ENCODE results near the gene ZNF48.

The ZNF48 gene

DNA sequence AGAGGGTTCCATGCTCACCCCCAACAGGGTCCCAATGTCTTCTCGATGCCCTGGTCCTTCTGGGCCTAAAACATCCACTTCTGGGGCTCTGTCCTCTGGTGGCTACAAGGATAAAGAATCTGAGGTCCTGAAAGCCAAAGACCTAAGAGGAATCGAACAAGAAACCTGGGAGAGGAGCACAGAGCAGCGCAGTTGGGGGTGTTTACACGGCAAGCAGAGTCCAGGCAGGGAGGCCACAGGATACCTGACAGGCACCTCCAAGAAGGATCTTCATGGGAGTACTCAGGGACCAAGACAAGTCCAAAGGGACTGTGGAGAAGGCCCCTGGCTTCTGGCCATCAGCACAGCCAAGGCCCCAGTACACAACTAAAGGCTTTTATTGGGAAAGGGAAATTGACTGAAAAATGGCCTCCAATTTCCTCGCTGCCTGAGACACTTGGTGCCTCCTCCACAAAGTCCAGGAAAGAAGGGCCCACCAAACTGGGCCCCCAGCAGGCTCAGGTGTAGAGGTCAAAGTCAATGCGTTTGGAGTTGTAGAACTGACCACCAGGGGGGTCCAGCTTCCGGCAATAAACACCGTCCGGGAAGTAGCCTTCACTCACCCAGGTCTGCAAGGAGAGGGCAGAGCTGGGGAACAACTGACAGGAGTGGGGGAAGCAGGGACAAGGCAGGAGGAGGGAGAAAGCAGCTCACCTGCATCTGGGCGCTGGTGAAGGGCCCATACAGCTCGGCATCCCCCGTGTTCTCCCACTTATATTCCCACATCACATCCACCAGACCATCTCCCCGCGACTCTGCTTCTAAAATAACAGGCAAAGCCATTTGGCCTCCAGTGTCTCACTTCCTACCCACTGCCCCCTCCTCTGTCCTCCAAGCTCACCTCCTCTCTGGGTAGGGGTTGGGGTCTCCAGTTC, 42.5 kb upstream of the ZNF48 start:
- DNase-seq (ENCODE audit: low spot score), result no peak
- no peak overlapping the region for H2AFZ ChIP-seq (ENCODE audit: low read length)
- no peak overlapping the region for H2BK120ac ChIP-seq (ENCODE audit: low read depth, low read length)
- H3K9me3 ChIP-seq (replicated peaks in 1 of 2; ENCODE audit: control insufficient read depth in 2 of 2, insufficient read depth in 1 of 2, low read depth in 1 of 2, low read length in 2 of 2), result no peaks in the 10 kb centered on the region
- H3K4me3 ChIP-seq (ENCODE audit: low read length in 2 of 2), result no peak overlapping the region
- no peak overlapping the region for H4K91ac ChIP-seq (ENCODE audit: low read depth, low read length, poor library complexity)
- no peak overlapping the region for H2BK5ac ChIP-seq (ENCODE audit: low read length)
- no peak overlapping the region for H3K27ac ChIP-seq (replicated peaks; ENCODE audit: low read length)
- no CpG with 5 or more reads among the region's 14 CpGs for WGBS, 2 donors (ENCODE audit: extremely low coverage in 2 of 2, insufficient read length in 2 of 2, insufficient replicate concordance in 1 of 2)
- no peak overlapping the region for H2BK12ac ChIP-seq (ENCODE audit: low read length)
- no peak overlapping the region for H2BK15ac ChIP-seq (ENCODE audit: low read length)
- no peak overlapping the region for H3K18ac ChIP-seq (ENCODE audit: low read length)
- H2AK5ac ChIP-seq (ENCODE audit: low read depth, low read length), result no peak overlapping the region
- no peak overlapping the region for H3K4ac ChIP-seq (ENCODE audit: low read length)
- peaks cover 14% of the 10 kb centered on the region for H3K79me1 ChIP-seq (ENCODE audit: low read depth, low read length)
- no peak overlapping the region for H4K8ac ChIP-seq (ENCODE audit: low read depth, low read length)
- H3K36me3 ChIP-seq (replicated peaks in 1 of 2; ENCODE audit: control insufficient read depth in 2 of 2, insufficient read depth in 2 of 2, low read length in 2 of 2), result peaks cover 39 to 53% of the 10 kb centered on the region in 2 donors
- H3K23ac ChIP-seq (ENCODE audit: low read depth, low read length, poor library complexity), result peak overlapping the region; percentile 47
- no peak overlapping the region for H3K9ac ChIP-seq (ENCODE audit: low read depth, low read length, poor library complexity)
- H3K14ac ChIP-seq (ENCODE audit: low read length), result no peak overlapping the region
- peaks cover 8 to 10% of the 10 kb centered on the region in 2 donors for H3K4me1 ChIP-seq (ENCODE audit: control insufficient read depth in 2 of 2, insufficient read depth in 1 of 2, low read depth in 1 of 2, low read length in 2 of 2)
- H3K27me3 ChIP-seq (ENCODE audit: control insufficient read depth in 3 of 3, insufficient read depth in 3 of 3, low read depth in 1 of 3, low read length in 3 of 3), result no peaks in the 10 kb centered on the region
- H3K4me2 ChIP-seq (ENCODE audit: insufficient read depth, low read length, poor library complexity, severe bottlenecking), result no peak overlapping the region

GRCh38 chr16:30353438-30354129, 41.6 kb upstream of the ZNF48 start:
- Histone ChIP-seq H3K4me3 (ENCODE audit: low read length in 2 of 2) (peak overlapping the region in 1 of 2 donors; percentile 86), H4K8ac (ENCODE audit: low read depth, low read length) (no peak overlapping the region), H3K18ac (ENCODE audit: low read length) (no peak overlapping the region), H2BK5ac (ENCODE audit: low read length) (no peak overlapping the region), H2BK120ac (ENCODE audit: low read depth, low read length) (no peak overlapping the region), H3K36me3 (replicated peaks in 1 of 2; ENCODE audit: control insufficient read depth in 2 of 2, insufficient read depth in 2 of 2, low read length in 2 of 2) (peaks cover 41 to 61% of the 10 kb centered on the region in 2 donors), H2BK12ac (ENCODE audit: low read length) (no peak overlapping the region), H2BK15ac (ENCODE audit: low read length) (no peak overlapping the region), H3K14ac (ENCODE audit: low read length) (no peak overlapping the region), H3K9me3 (replicated peaks in 1 of 2; ENCODE audit: control insufficient read depth in 2 of 2, insufficient read depth in 1 of 2, low read depth in 1 of 2, low read length in 2 of 2) (no peaks in the 10 kb centered on the region), H3K4ac (ENCODE audit: low read length) (no peak overlapping the region), H3K4me1 (ENCODE audit: control insufficient read depth in 2 of 2, insufficient read depth in 1 of 2, low read depth in 1 of 2, low read length in 2 of 2) (peaks cover 8 to 10% of the 10 kb centered on the region in 2 donors), H3K9ac (ENCODE audit: low read depth, low read length, poor library complexity) (no peak overlapping the region), H3K27ac (replicated peaks; ENCODE audit: low read length) (no peak overlapping the region), H3K4me2 (ENCODE audit: insufficient read depth, low read length, poor library complexity, severe bottlenecking) (no peak overlapping the region), H3K79me1 (ENCODE audit: low read depth, low read length) (peaks cover 14% of the 10 kb centered on the region), H2AFZ (ENCODE audit: low read length) (no peak overlapping the region), H2AK5ac (ENCODE audit: low read depth, low read length) (peak overlapping the region; percentile 2), H3K27me3 (ENCODE audit: control insufficient read depth in 3 of 3, insufficient read depth in 3 of 3, low read depth in 1 of 3, low read length in 3 of 3) (no peaks in the 10 kb centered on the region), H3K23ac (ENCODE audit: low read depth, low read length, poor library complexity) (peak overlapping the region; percentile 47), H4K91ac (ENCODE audit: low read depth, low read length, poor library complexity) (no peak overlapping the region)
- no CpG with 5 or more reads among the region's 23 CpGs for WGBS, 2 donors (ENCODE audit: extremely low coverage in 2 of 2, insufficient read length in 2 of 2, insufficient replicate concordance in 1 of 2)
- DNase-seq (ENCODE audit: low spot score), result no peak

GRCh38 chr16:30354423-30355143, 40.6 kb upstream of the ZNF48 start:
- H2BK120ac ChIP-seq (ENCODE audit: low read depth, low read length), result peak overlapping the region; percentile 88

More at GRCh38 chr16:30354423-30355143, 40.6 kb upstream of the ZNF48 start:
- H2AK5ac ChIP-seq (ENCODE audit: low read depth, low read length), result peak overlapping the region; percentile 66
- peak overlapping the region; percentile 98 for H3K18ac ChIP-seq (ENCODE audit: low read length)
- peak overlapping the region; percentile 47 for H3K14ac ChIP-seq (ENCODE audit: low read length)
- H3K4me3 ChIP-seq (ENCODE audit: low read length in 2 of 2), result peak overlapping the region; percentile 86 to 97
- peak overlapping the region; percentile 72 for H4K8ac ChIP-seq (ENCODE audit: low read depth, low read length)
- peak overlapping the region; percentile 94 for H3K9ac ChIP-seq (ENCODE audit: low read depth, low read length, poor library complexity)
- H3K4me1 ChIP-seq (ENCODE audit: control insufficient read depth in 2 of 2, insufficient read depth in 1 of 2, low read depth in 1 of 2, low read length in 2 of 2), result peaks cover 8 to 10% of the 10 kb centered on the region in 2 donors
- H4K91ac ChIP-seq (ENCODE audit: low read depth, low read length, poor library complexity), result no peak overlapping the region
- H3K79me1 ChIP-seq (ENCODE audit: low read depth, low read length), result peaks cover 14% of the 10 kb centered on the region
- peak overlapping the region; percentile 72 for H3K27ac ChIP-seq (replicated peaks; ENCODE audit: low read length)
- no peaks in the 10 kb centered on the region for H3K27me3 ChIP-seq (ENCODE audit: control insufficient read depth in 3 of 3, insufficient read depth in 3 of 3, low read depth in 1 of 3, low read length in 3 of 3)
- H2BK5ac ChIP-seq (ENCODE audit: low read length), result peak overlapping the region; percentile 62
- H3K4ac ChIP-seq (ENCODE audit: low read length), result no peak overlapping the region
- H3K4me2 ChIP-seq (ENCODE audit: insufficient read depth, low read length, poor library complexity, severe bottlenecking), result peak overlapping the region; percentile 88
- H2BK15ac ChIP-seq (ENCODE audit: low read length), result no peak overlapping the region
- peak overlapping the region; percentile 90 for H2AFZ ChIP-seq (ENCODE audit: low read length)
- H3K36me3 ChIP-seq (replicated peaks in 1 of 2; ENCODE audit: control insufficient read depth in 2 of 2, insufficient read depth in 2 of 2, low read length in 2 of 2), result peaks cover 42 to 71% of the 10 kb centered on the region in 2 donors
- no peak for DNase-seq (ENCODE audit: low spot score)
- H3K9me3 ChIP-seq (replicated peaks in 1 of 2; ENCODE audit: control insufficient read depth in 2 of 2, insufficient read depth in 1 of 2, low read depth in 1 of 2, low read length in 2 of 2), result no peaks in the 10 kb centered on the region
- H3K23ac ChIP-seq (ENCODE audit: low read depth, low read length, poor library complexity), result peak overlapping the region; percentile 69
- H2BK12ac ChIP-seq (ENCODE audit: low read length), result no peak overlapping the region
- WGBS, 2 donors (ENCODE audit: extremely low coverage in 2 of 2, insufficient read length in 2 of 2, insufficient replicate concordance in 1 of 2), result no CpG with 5 or more reads among the region's 36 CpGs
